H1 (cell line): Measurements from ENCODE around the gene HIVEP3. TPM values are rescaled to one million over a fixed set of nuclear protein-coding genes. Genes with fewer than 3 reads are reported as not detected.

Source experiments
- ATF2 ChIP-seq: IDR thresholded peaks from 2 replicates; pipeline ENCODE4 v1.6.1; 2012; ENCODE audit warnings: low read length, inconsistent platforms
- ATF3 ChIP-seq: IDR thresholded peaks from 2 replicates; pipeline ENCODE4 v1.6.1; 2011; ENCODE audit warnings: low read depth, mild to moderate bottlenecking, low read length; ENCODE audit not compliant: insufficient read depth
- CTBP2 ChIP-seq: IDR thresholded peaks from 2 replicates; pipeline ENCODE4 v1.7.0; 2011; ENCODE audit warnings: borderline replicate concordance, mild to moderate bottlenecking, moderate library complexity, mixed read lengths, low read length; ENCODE audit not compliant: insufficient read depth, insufficient read length
- FOSL1 ChIP-seq: IDR thresholded peaks from 2 replicates; pipeline ENCODE4 v1.6.1; 2011; ENCODE audit warnings: mild to moderate bottlenecking, low read depth, low read length, moderate library complexity; ENCODE audit not compliant: insufficient read depth
- KDM4A ChIP-seq: IDR thresholded peaks from one replicate; pipeline ENCODE4 v1.7.1; 2012; ENCODE audit warnings: low read depth, mild to moderate bottlenecking, moderate library complexity, low read length, inconsistent platforms; ENCODE audit not compliant: severe bottlenecking
- POU5F1 ChIP-seq: IDR thresholded peaks from 2 replicates; pipeline ENCODE4 v1.6.1; 2011; ENCODE audit warnings: low read depth, mild to moderate bottlenecking, low read length, moderate library complexity
- SAP30 ChIP-seq: fragments of 300-600 bp; sonication (generic); IDR thresholded peaks from 2 replicates; pipeline ENCODE4 v1.7.1; 2012; ENCODE audit warnings: low read length, moderate library complexity, mild to moderate bottlenecking, inconsistent platforms; ENCODE audit not compliant: insufficient read depth, insufficient replicate concordance
- SP1 ChIP-seq: IDR thresholded peaks from 2 replicates; pipeline ENCODE4 v1.6.1; 2011; ENCODE audit warnings: low read depth, low read length
- polyA plus RNA-seq, 7 experiments: library from polyadenylated mRNA; depleted of rRNA in 3 of 7; stranded (reverse) in 5 of 7; unstranded in 2 of 7; fragments of >200 nt in 5 of 7; fragments of 200-250 nt in 2 of 7; gene quantifications; 1 replicate in 5 of 7; 2 replicates in 1 of 7; 4 replicates in 1 of 7; pipeline versions ENCODE4 v1.2.1 to v1.2.3, GENCODE V29; 2011 to 2013; ENCODE audit warnings: missing spikeins in 2 of 7, mixed read lengths in 2 of 7
- total RNA-seq: library from RNA; stranded (reverse); fragmentation: NEBNext Ultra II Directional; extraction: Animal tissue kit (Norgen Biotek cat#: 25700); gene quantifications from 2 replicates; pipeline ENCODE4 v1.2.1, GENCODE V29; 2021

Gene HIVEP3
- total and polyA plus RNA-seq, 2 of the 8 experiments (the other 6 are each of a cell fraction or from before 2014, with no cell fraction given): 0.24 to 0.69 TPM

- TF ChIP-seq ATF2: no peak
- TF ChIP-seq SAP30: no peak
- TF ChIP-seq KDM4A: no peak
- no peak for TF ChIP-seq FOSL1
- TF ChIP-seq CTBP2: no peak
- TF ChIP-seq POU5F1: no peak
- TF ChIP-seq SP1: no peak
- no peak for TF ChIP-seq ATF3
These were observed 57.0 kb downstream of the HIVEP3 start (continued) for GRCh38 chr1:41861535-41862383.
